GM12801 (cell line): ENCODE data around the gene RAPGEF1.

ENCODE experiments used
- TF ChIP-seq, protein P1 (sequence below): IDR thresholded peaks from one replicate; pipeline ENCODE4 v1.5.1; 2011; ENCODE audit warnings: control low read depth; ENCODE audit not compliant: insufficient read length; ENCODE audit errors: extremely low read depth

The RAPGEF1 gene

DNA sequence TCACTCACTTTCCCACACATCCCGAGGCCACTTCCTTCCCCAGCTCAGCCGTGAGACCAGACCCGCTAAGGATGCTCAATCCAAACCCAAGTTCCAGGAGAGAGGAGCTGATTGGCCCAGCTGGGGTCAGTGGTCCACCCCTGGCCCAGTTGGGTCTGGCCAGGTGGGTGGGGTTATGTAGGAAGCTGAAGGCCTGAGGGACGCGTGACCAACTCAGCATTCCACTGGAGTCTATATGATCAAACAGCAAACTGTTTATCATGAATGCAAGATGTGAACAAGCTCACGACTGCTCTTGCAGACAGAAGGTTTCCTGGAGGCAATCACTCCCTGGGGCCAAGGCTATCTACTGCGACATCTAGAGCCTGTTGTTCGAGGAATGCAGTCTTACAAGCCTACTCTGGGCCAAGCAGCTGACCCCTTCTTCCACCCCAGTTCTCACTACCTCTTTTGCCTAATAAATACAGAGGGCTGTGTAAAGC lies 4.9 kb upstream of the RAPGEF1 start:
- TF ChIP-seq, protein P1, sequence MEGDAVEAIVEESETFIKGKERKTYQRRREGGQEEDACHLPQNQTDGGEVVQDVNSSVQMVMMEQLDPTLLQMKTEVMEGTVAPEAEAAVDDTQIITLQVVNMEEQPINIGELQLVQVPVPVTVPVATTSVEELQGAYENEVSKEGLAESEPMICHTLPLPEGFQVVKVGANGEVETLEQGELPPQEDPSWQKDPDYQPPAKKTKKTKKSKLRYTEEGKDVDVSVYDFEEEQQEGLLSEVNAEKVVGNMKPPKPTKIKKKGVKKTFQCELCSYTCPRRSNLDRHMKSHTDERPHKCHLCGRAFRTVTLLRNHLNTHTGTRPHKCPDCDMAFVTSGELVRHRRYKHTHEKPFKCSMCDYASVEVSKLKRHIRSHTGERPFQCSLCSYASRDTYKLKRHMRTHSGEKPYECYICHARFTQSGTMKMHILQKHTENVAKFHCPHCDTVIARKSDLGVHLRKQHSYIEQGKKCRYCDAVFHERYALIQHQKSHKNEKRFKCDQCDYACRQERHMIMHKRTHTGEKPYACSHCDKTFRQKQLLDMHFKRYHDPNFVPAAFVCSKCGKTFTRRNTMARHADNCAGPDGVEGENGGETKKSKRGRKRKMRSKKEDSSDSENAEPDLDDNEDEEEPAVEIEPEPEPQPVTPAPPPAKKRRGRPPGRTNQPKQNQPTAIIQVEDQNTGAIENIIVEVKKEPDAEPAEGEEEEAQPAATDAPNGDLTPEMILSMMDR: no peak

DNA sequence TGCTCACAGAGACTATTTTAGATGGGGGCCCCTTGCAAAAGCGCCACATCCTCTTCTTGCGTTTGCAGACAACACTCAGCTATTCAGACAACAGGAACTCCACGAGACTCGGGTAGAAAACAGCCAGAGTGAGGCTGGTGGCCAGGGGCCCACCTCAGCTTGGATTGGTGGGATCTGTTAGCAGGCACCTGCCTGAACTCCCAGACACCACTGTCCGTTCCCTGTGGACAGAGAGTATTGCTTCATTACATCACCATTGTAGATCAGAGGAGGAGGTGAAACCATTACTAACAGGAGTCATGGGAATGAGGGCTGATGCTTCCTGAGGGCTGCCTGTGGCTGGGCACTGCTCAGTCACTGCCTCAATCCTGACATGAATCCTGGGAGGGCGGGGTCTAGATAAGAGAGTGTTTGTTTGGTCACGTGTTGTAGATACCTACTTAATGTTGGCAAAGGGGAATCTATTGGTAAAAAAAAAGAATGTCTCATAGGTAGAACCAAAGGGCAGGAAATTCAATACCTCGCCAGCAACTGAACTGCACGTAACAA lies 4.4 kb upstream of the RAPGEF1 start:
- TF ChIP-seq, protein P1: no peak

- TF ChIP-seq, protein P1: no peak
Observed at GRCh38 chr9:131743501-131743900, 3.6 kb upstream of the RAPGEF1 start.

- TF ChIP-seq, protein P1: no peak
Observed at GRCh38 chr9:131743096-131743495, 3.2 kb upstream of the RAPGEF1 start.

DNA sequence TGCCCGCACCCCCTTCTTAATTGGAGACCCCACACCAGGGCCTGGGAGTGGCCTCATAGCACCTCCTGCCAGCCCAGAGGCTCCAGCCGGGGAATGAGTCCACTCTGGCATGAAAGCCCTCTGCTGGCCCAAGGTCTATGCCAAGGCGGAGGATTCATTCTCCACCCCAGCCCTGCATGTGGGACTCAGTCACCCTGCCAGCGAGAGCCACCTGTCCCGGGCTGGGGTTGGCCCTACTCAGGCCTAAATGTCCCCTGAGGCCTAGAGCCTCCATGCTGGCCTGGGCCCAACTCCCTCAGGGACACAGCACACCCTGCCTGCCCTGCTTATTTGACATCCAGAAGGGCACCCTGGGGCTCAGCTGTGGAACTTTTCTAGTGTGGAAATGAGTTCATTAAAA lies 1.0 kb upstream of the RAPGEF1 start:
- TF ChIP-seq, protein P1: no peak

DNA sequence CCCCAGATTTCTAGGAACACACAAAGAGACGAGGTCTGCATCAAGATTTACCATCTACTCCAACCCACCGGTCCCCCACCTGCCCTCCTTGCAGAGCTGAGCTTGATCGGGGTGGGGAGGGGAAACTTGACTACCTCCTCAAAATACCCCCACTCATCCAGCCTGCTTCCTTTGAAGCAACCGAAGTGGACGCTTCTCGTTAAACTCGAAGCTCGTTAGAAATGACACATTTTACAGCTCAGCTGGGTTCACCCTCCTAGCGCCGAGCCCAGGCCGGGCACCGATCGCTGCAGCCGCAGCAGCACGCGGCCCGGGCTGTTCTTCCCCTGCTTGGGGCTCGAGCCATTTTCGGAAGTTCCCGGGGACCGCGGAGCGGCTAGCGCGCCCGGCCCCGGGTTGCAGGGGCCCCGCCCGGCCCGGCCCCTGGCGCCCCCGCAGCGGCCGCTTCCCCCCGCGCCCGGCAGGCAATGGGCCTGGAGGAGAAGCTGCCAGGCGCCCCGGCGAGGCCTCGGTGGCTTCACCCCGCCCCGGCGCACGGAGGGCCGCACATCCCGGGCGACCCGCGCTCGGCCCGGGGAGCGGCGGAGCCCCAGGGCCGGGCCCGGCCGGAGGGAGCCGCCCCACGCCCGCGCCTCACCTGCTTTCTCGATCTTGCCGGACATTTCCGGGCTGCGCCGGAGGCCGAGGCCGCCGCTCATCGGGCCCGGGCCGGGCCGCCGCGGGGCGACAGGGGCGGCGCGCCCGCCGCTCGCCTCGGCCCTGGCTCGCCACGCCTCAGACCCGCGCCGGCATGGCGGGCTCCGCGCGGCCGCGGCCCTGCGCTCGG lies 530 bp downstream of the RAPGEF1 start:
- TF ChIP-seq, protein P1: no peak

- TF ChIP-seq, protein P1: no peak
Observed at GRCh38 chr9:131738293-131739132, 1.4 kb downstream of the RAPGEF1 start.
